Measurements from ENCODE around the gene PTGER3. TPM values are rescaled to one million over a fixed set of nuclear protein-coding genes. Genes with fewer than 3 reads are reported as not detected.

The PTGER3 gene
- total RNA-seq, 1 experiment from 2014 or later, result not detected

DNA sequence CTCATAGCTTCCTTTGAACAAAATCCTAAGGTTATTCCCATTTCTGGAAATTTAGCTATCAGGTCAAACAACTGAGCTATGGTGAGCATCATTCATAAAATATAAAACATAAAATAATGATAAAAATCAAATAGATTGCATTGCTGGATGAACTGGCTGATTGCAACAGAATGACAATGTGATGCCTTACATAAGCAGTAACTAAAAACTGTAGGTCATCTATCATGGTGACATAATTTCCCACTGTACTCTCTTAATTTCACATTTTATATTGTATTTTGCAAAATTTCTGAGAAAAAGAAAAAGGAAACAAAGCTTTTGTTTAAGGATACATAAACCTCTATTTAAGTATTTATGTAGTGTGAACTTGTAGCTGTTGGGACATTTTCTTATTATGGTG, 4.6 kb downstream of the PTGER3 start:
- no peak overlapping the region for H3K27ac Mint-ChIP-seq (ENCODE audit: unreplicated experiment)

GRCh38 chr1:71041806-71042205, 5.8 kb downstream of the PTGER3 start:
- no TSS peak for BruUV-seq (replicated peaks)
- Mint-ChIP-seq H3K4me1 (ENCODE audit: low read depth, unreplicated experiment) (no peaks in the 10 kb centered on the region), H3K4me3 (ENCODE audit: unreplicated experiment) (no peak overlapping the region), H3K27ac (ENCODE audit: unreplicated experiment) (no peak overlapping the region), H3K36me3 (ENCODE audit: insufficient read depth, unreplicated experiment) (no peaks in the 10 kb centered on the region), H3K27me3 (ENCODE audit: insufficient read depth, unreplicated experiment) (peaks cover 9% of the 10 kb centered on the region), H3K9me3 (ENCODE audit: unreplicated experiment) (no peaks in the 10 kb centered on the region)
- no peaks in the 10 kb centered on the region for H3K36me3 ChIP-seq (ENCODE audit: control insufficient read depth, insufficient read depth, low read length)
- no peak overlapping the region for H3K4me3 ChIP-seq (ENCODE audit: low read depth, low read length)
- CTCF ChIA-PET, result no interaction called here
- H3K4me1 ChIP-seq, result no peaks in the 10 kb centered on the region
- POLR2A ChIA-PET, result no interaction called here
- intact Hi-C loops (cut with micrococcal nuclease; ENCODE audit: unreplicated experiment), result no loop called here
- no peaks in the 10 kb centered on the region for H3K27me3 ChIP-seq (replicated peaks; ENCODE audit: control insufficient read depth, insufficient read depth, low read length)
- no peak for TF ChIP-seq CTCF (IDR thresholded peaks at IDR 0.05; ENCODE audit: insufficient read depth in 1 of 2, low read depth in 1 of 2, low read length in 1 of 2, severe bottlenecking in 1 of 2, unreplicated experiment in 1 of 2)
- H3K9me3 ChIP-seq, result no peaks in the 10 kb centered on the region
- no peak for DNase-seq

More for the DNA sequence above, 4.6 kb downstream of the PTGER3 start:
- BruUV-seq (replicated peaks), result no TSS peak
- H3K36me3 ChIP-seq (ENCODE audit: control insufficient read depth, insufficient read depth, low read length), result no peaks in the 10 kb centered on the region
- H3K27me3 ChIP-seq (replicated peaks; ENCODE audit: control insufficient read depth, insufficient read depth, low read length), result no peaks in the 10 kb centered on the region
- H3K27me3 Mint-ChIP-seq (ENCODE audit: insufficient read depth, unreplicated experiment), result peaks cover 9% of the 10 kb centered on the region
- ChIA-PET CTCF (no interaction called here), POLR2A (no interaction called here)
- H3K4me3 ChIP-seq (ENCODE audit: low read depth, low read length), result no peak overlapping the region
- H3K4me3 Mint-ChIP-seq (ENCODE audit: unreplicated experiment), result no peak overlapping the region
- H3K4me1 Mint-ChIP-seq (ENCODE audit: low read depth, unreplicated experiment), result no peaks in the 10 kb centered on the region
- no peaks in the 10 kb centered on the region for H3K9me3 Mint-ChIP-seq (ENCODE audit: unreplicated experiment)
- no peaks in the 10 kb centered on the region for H3K36me3 Mint-ChIP-seq (ENCODE audit: insufficient read depth, unreplicated experiment)
- DNase-seq, result no peak
- intact Hi-C loops (cut with micrococcal nuclease; ENCODE audit: unreplicated experiment), result no loop called here
- no peaks in the 10 kb centered on the region for H3K4me1 ChIP-seq
- TF ChIP-seq CTCF (IDR thresholded peaks at IDR 0.05; ENCODE audit: insufficient read depth in 1 of 2, low read depth in 1 of 2, low read length in 1 of 2, severe bottlenecking in 1 of 2, unreplicated experiment in 1 of 2), result no peak
- H3K9me3 ChIP-seq, result no peaks in the 10 kb centered on the region

GRCh38 chr1:71039661-71040262, 7.9 kb downstream of the PTGER3 start:
- DNase-seq, result no peak
- no peak overlapping the region for H3K4me3 Mint-ChIP-seq (ENCODE audit: unreplicated experiment)
- CTCF ChIA-PET, result no interaction called here
- H3K27me3 Mint-ChIP-seq (ENCODE audit: insufficient read depth, unreplicated experiment), result peaks cover 13% of the 10 kb centered on the region
- Histone ChIP-seq H3K4me1 (no peaks in the 10 kb centered on the region), H3K4me3 (ENCODE audit: low read depth, low read length) (no peak overlapping the region), H3K36me3 (ENCODE audit: control insufficient read depth, insufficient read depth, low read length) (no peaks in the 10 kb centered on the region), H3K9me3 (no peaks in the 10 kb centered on the region), H3K27me3 (replicated peaks; ENCODE audit: control insufficient read depth, insufficient read depth, low read length) (no peaks in the 10 kb centered on the region)
- no peaks in the 10 kb centered on the region for H3K36me3 Mint-ChIP-seq (ENCODE audit: insufficient read depth, unreplicated experiment)
- no peaks in the 10 kb centered on the region for H3K9me3 Mint-ChIP-seq (ENCODE audit: unreplicated experiment)
- BruUV-seq (replicated peaks), result no TSS peak
- no peaks in the 10 kb centered on the region for H3K4me1 Mint-ChIP-seq (ENCODE audit: low read depth, unreplicated experiment)
- TF ChIP-seq CTCF (IDR thresholded peaks at IDR 0.05; ENCODE audit: insufficient read depth in 1 of 2, low read depth in 1 of 2, low read length in 1 of 2, severe bottlenecking in 1 of 2, unreplicated experiment in 1 of 2), result no peak
- intact Hi-C loops (cut with micrococcal nuclease; ENCODE audit: unreplicated experiment), result no loop called here
- POLR2A ChIA-PET, result interaction anchor here (0.6 kb wide), 1 partner anchor 37 kb away, joined by 3 read pairs; no protein-coding TSS in a partner anchor
- H3K27ac Mint-ChIP-seq (ENCODE audit: unreplicated experiment), result no peak overlapping the region
